ENCODE data around the gene KRTAP2-3.

DNA sequence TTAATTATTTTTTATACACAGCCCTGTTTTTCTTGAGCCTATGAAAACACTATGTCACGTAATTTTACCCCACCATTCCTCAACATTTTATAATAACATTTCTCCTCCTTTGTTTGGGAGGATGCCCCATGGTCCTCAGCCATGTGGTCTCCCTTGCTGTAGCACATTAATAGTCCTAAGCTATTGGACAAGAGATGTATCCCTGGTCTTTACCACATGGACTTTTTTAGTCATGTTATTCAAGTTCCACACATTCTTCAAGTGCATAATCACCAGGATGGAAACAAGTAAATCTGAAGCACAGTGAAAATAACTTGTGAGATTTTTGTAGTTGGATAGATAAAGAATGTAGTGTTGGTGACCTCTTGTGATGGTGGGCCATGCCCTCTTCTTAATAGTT lies 2.0 kb upstream of the KRTAP2-3 start:
- TF ChIP-seq, protein P1, sequence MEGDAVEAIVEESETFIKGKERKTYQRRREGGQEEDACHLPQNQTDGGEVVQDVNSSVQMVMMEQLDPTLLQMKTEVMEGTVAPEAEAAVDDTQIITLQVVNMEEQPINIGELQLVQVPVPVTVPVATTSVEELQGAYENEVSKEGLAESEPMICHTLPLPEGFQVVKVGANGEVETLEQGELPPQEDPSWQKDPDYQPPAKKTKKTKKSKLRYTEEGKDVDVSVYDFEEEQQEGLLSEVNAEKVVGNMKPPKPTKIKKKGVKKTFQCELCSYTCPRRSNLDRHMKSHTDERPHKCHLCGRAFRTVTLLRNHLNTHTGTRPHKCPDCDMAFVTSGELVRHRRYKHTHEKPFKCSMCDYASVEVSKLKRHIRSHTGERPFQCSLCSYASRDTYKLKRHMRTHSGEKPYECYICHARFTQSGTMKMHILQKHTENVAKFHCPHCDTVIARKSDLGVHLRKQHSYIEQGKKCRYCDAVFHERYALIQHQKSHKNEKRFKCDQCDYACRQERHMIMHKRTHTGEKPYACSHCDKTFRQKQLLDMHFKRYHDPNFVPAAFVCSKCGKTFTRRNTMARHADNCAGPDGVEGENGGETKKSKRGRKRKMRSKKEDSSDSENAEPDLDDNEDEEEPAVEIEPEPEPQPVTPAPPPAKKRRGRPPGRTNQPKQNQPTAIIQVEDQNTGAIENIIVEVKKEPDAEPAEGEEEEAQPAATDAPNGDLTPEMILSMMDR (conservative IDR thresholded peaks at IDR 0.05; ENCODE audit: low read depth, low read length): 0 out of 2 replicates have a peak, but pooled peaks have one; percentile 10
- TF ChIP-seq CEBPB (IDR thresholded peaks at IDR 0.05; ENCODE audit: low read depth, low read length) (no peak), BHLHE40 (IDR thresholded peaks at IDR 0.05; ENCODE audit: low read depth, low read length) (no peak), RCOR1 (IDR thresholded peaks at IDR 0.05; ENCODE audit: insufficient replicate concordance, low read length) (no peak)
